Head of caudate nucleus (tissue), 42 donors: ENCODE measurements around the gene TPD52L2.

Experiments
- DNase-seq, 42 donors: peaks; one replicate each; pipeline versions ENCODE4 v3.0.0 to v3.0.0-alpha.2; 2020 to 2021; ENCODE audit warnings: mixed read lengths in 7 of 42
- intact Hi-C: fragments of 100-400 bp; cut with DNase I; formaldehyde crosslinking; loops from one replicate; pipeline ENCODE4 v1.15.0; 2022

The TPD52L2 gene

DNA sequence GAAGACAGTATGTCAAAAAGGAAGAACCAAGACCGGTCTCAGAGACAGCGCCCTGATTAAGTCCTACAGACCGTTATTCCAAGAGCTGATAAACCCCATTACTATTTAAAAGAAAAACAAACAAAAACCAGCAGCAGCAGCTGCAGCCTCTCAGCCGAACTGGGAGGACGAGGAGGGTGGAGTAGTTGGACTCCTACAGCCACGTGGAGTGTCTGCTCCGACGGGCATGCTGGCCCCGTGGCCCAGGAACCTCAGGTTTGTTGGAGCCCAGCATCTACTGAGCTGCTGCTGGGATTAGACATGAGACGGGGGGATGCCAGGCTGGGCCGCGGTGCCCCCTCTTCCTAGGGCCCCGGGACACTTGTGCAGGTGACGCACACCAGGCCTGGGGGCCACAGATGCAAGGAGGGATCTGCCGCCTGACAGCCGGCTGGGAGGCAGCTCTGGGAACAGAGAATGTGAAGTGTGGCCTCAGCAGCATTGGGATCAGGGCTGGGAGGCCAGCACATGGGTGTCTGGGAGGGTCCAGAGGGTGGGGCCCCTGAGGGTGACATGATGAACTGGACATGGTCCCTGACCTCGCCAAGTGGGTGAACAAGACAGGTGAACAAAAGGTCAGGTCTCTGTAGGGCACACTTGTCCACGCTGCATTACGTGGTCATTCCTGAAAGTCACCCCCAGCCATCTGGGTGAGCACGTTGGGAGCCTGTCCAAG is 31.1 kb upstream of the TPD52L2 start:
- no peak for DNase-seq
- intact Hi-C loops = no loop called here

DNA sequence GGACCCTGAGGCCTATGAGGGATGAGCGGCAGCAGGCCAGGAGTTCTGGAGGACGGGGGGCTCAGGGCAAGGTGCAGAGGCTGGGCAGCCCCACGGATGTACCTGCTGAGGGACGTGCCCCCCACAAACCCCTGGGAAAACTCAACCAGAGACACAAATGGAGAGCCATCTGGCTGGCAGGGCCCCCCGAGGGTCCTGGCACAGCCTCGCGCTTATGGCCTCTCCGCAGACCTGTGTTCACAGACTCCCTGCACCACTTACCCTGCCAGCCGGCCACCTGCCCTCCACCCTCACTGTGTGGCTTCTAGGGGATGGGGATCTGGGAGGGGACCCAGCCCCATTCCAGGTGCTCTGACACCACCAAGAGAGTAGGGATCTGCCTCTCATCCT is 30.6 kb upstream of the TPD52L2 start:
- intact Hi-C loops = no loop called here

DNA sequence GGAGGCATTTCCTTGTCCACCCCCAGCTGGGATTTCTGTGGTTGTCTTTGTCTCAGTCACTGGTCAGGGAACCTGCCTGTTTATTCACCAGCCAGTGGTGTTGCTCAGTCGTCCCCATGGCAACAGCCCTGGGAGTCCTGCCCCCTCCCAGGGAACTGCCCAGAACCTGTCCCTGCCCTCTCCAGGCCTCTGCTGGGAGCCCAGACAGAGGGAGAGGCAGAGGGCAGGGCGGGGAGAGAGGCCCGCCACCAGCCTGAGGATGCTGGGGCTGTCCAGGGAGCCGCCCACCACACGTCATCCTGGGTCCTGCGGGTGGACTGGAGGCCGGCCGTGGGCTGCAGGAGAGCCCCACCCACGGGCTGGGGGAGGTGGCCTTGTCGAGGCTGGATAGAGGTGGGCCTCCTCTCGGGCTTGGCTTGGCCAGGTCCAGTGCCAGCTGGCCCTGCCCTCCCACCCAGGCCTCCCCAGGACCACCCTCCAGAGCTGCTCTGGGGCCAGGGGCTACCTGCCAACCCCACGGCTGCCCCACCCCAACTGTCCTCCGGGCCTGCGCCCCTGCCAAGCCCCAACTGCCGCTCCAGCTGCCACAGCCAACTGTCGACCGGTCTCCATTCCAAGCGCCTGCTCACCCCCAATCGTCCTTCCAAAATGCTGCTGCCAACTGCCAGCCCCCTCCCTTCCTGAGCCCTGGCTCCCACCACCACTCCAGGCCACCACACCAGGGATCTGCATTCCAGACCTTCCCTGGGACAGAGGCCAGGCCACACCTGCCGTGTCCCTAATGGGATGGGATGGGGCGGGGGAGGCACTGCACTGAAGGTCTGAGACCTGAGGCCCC is 29.8 kb upstream of the TPD52L2 start:
- intact Hi-C loops = no loop called here
- DNase-seq = peak in 33 of 42 donors; percentile 14 to 81 (median 51)

More for the DNA sequence above, 30.6 kb upstream of the TPD52L2 start:
- DNase-seq = no peak

- intact Hi-C loops = no loop called here
- no peak for DNase-seq
Measured at GRCh38 chr20:63836458-63837344, 28.4 kb upstream of the TPD52L2 start.

GRCh38 chr20:63837479-63837878 is 27.6 kb upstream of the TPD52L2 start:
- DNase-seq = no peak
- intact Hi-C loops = no loop called here

- DNase-seq = no peak
- intact Hi-C loops = no loop called here
Measured at GRCh38 chr20:63839620-63840019, 25.4 kb upstream of the TPD52L2 start.

- DNase-seq = no peak
- intact Hi-C loops = no loop called here
Measured at GRCh38 chr20:63840405-63840828, 24.7 kb upstream of the TPD52L2 start.

DNA sequence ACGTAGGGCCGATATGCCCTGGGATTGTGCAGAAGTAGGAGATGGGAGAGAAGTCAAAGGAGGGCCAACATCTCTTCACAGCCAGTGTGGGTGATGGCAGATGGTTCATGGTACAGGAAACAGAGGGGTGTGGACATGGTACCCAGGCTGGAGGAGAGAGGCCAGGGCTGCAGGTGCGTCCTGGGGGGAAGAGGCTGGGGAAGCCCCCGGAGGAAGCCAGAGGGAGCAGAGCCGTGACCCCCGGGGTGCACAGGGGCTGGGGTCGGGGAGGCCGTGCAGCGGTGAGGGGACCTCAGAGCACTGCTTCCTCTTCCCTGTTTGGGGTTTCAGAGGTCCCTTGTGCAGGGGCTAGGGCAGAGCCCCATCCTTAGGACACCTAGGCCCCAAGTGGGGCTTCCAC is 22.8 kb upstream of the TPD52L2 start:
- DNase-seq = no peak
- intact Hi-C loops = no loop called here

DNA sequence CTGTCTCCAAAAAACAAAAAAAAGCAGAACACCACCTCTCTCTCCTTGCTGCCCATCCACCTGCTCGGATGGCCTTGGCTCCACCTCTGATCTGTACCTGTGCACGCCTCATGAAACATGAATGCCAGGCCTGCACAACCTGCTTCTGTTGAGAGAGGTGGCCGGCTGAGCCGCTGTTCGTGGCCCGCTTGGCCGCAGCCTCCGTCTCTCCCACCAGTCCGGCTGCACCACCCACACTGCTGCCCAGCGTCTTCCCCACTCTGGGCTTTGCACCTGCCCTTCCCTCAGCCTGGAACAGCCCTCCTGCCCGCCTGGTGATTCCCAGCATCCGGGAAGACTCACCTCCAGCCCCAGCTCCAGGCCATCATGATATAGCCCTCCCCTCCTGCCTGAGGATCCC is 21.8 kb upstream of the TPD52L2 start:
- intact Hi-C loops = no loop called here
- DNase-seq = no peak

GRCh38 chr20:63843778-63844177 is 21.3 kb upstream of the TPD52L2 start:
- DNase-seq = no peak
- intact Hi-C loops = no loop called here

GRCh38 chr20:63844511-63844991 is 20.5 kb upstream of the TPD52L2 start:
- no peak for DNase-seq
- intact Hi-C loops = no loop called here

GRCh38 chr20:63846128-63846771 is 18.8 kb upstream of the TPD52L2 start:
- intact Hi-C loops = no loop called here
- no peak for DNase-seq

- intact Hi-C loops = no loop called here
- no peak for DNase-seq
Measured at GRCh38 chr20:63846888-63847236, 18.2 kb upstream of the TPD52L2 start.

- no peak for DNase-seq
- intact Hi-C loops = no loop called here
Measured at GRCh38 chr20:63847237-63848002, 17.6 kb upstream of the TPD52L2 start.

- DNase-seq = no peak
- intact Hi-C loops = no loop called here
Measured at GRCh38 chr20:63848003-63848911, 16.8 kb upstream of the TPD52L2 start.

DNA sequence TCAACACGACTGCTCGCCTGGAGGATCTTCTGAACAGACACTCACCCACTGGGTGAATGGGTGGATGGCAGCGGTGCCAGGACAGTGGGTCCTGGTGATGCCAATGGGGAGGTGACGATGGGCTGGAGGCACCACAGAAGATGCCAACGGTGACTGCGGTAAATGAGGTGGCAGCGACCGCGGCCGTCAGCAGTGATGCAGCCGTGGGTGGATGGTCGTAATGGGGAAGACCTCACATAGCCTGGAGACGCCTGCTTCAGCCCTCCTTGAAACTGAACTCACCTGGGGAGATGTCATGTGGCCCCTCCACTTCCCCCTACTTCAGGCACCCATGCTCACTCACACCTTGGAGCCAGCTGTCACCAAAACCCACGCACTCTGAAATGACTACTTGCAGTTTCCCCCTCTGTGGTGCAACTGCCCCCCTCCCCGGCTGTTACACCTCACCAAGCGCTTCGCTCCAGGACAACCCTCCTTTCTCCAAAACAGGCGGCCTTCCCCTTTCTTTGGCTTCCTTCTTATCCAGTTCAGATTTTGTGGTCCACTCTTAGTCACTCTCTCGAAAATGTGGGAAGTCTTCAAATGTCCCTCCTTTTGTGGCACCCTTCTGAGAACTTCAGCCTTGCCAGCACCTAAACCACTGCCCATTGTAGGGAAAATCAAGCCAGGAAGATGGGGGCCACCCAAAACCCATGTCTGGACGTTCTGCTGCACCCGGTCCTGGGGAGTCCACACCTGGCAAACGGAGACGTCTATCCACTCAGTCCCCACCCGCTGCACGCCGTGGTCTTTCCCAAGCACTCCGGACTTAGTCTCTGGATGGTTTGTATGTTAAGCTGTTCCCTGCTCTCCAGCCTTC is 14.2 kb upstream of the TPD52L2 start:
- no peak for DNase-seq

More for the DNA sequence above, 14.2 kb upstream of the TPD52L2 start:
- intact Hi-C loops = loop anchor here (10.0 kb wide), 1 partner anchor 346 kb away; no protein-coding TSS in a partner anchor
